Thoracic aorta (tissue), 2 donors: ENCODE data around the gene XAB2. TPM values are rescaled to one million over a fixed set of nuclear protein-coding genes. Genes with fewer than 3 reads are reported as not detected.

Experiments used
- ATAC-seq: fragments of 150-250 bp; one replicate; pipeline ENCODE4 v1.8.0; 2017; ENCODE audit warnings: low read depth; ENCODE audit not compliant: insufficient number of reproducible peaks, low FRiP score
- DNase-seq: peaks from one replicate; pipeline ENCODE4 v3.0.0-alpha.2; 2020; ENCODE audit warnings: low spot score
- H3K27ac ChIP-seq, 2 donors: fragments of 200-600 bp; sonication (generic); 1 replicate in 1 of 2; 2 replicates in 1 of 2; pipeline ENCODE4 v1.5.1; 2016; ENCODE audit warnings: mild to moderate bottlenecking in 2 of 2, moderate library complexity in 2 of 2
- H3K27me3 ChIP-seq: fragments of 200-600 bp; sonication (generic); replicated peaks from 2 replicates; pipeline ENCODE4 v1.6.0; 2016; ENCODE audit warnings: mild to moderate bottlenecking; ENCODE audit not compliant: insufficient read depth
- H3K36me3 ChIP-seq: fragments of 200-600 bp; sonication (generic); one replicate; pipeline ENCODE4 v1.5.1; 2016
- H3K4me1 ChIP-seq, 2 donors: fragments of 200-600 bp; sonication (generic); 1 replicate in 1 of 2; 2 replicates in 1 of 2; pipeline versions ENCODE4 v1.5.1 to v1.6.0; 2016; ENCODE audit warnings: low read depth in 2 of 2, mild to moderate bottlenecking in 1 of 2; ENCODE audit not compliant: control insufficient read depth in 1 of 2
- H3K4me3 ChIP-seq: fragments of 200-600 bp; sonication (generic); 2 replicates; pipeline ENCODE4 v1.5.1; 2016; ENCODE audit warnings: mild to moderate bottlenecking
- H3K9me3 ChIP-seq: fragments of 200-600 bp; sonication (generic); 2 replicates; pipeline ENCODE4 v1.5.1; 2016
- CTCF ChIP-seq: fragments of 200-600 bp; sonication (generic); IDR thresholded peaks from one replicate; pipeline ENCODE4 v1.5.1; 2019; ENCODE audit warnings: antibody characterized with exemption
- total RNA-seq, 2 donors: library from RNA; depleted of rRNA; stranded (reverse); fragments of >200 nt; gene quantifications; one replicate each; pipeline versions ENCODE4 v1.1.0 to v1.2.3, GENCODE V29; 2016

The XAB2 gene
- total RNA-seq, 2 donors from 2014 or later: 34.1 to 40.6 TPM

GRCh38 chr19:7602935-7603497, 26.3 kb downstream of the XAB2 start:
- no peaks in the 10 kb centered on the region for H3K9me3 ChIP-seq
- no peak overlapping the region for H3K4me3 ChIP-seq
- DNase-seq (no peak), ATAC-seq (no peak)
- H3K4me1 ChIP-seq: no peaks in the 10 kb centered on the region
- TF ChIP-seq CTCF: no peak
- H3K36me3 ChIP-seq: no peaks in the 10 kb centered on the region
- no peak overlapping the region for H3K27ac ChIP-seq
- no peaks in the 10 kb centered on the region for H3K27me3 ChIP-seq

GRCh38 chr19:7602240-7602934, 27.0 kb downstream of the XAB2 start:
- no peaks in the 10 kb centered on the region for H3K9me3 ChIP-seq
- no peaks in the 10 kb centered on the region for H3K4me1 ChIP-seq
- no peak overlapping the region for H3K4me3 ChIP-seq
- no peaks in the 10 kb centered on the region for H3K36me3 ChIP-seq
- TF ChIP-seq CTCF: no peak
- no peaks in the 10 kb centered on the region for H3K27me3 ChIP-seq
- no peak for DNase-seq
- H3K27ac ChIP-seq: no peak overlapping the region
- no peak for ATAC-seq

- no peak overlapping the region for H3K27ac ChIP-seq
- H3K36me3 ChIP-seq: no peaks in the 10 kb centered on the region
- H3K4me1 ChIP-seq: peaks cover 0 to 5% of the 10 kb centered on the region in 2 donors
- ATAC-seq (no peak), DNase-seq (no peak)
- no peak for TF ChIP-seq CTCF
- no peak overlapping the region for H3K4me3 ChIP-seq
- H3K27me3 ChIP-seq: peaks cover 6% of the 10 kb centered on the region
- no peaks in the 10 kb centered on the region for H3K9me3 ChIP-seq
Observed at GRCh38 chr19:7600721-7601120, 28.6 kb downstream of the XAB2 start.

- DNase-seq (no peak), ATAC-seq (no peak)
- Histone ChIP-seq H3K4me3 (no peak overlapping the region), H3K9me3 (no peaks in the 10 kb centered on the region), H3K36me3 (no peaks in the 10 kb centered on the region), H3K27ac (no peak overlapping the region), H3K4me1 (peaks cover 0 to 5% of the 10 kb centered on the region in 2 donors), H3K27me3 (peaks cover 6% of the 10 kb centered on the region)
- TF ChIP-seq CTCF: no peak
Observed at GRCh38 chr19:7598180-7598579, 31.2 kb downstream of the XAB2 start.

GRCh38 chr19:7597689-7598088, 31.7 kb downstream of the XAB2 start:
- Histone ChIP-seq H3K4me1 (peaks cover 0 to 5% of the 10 kb centered on the region in 2 donors), H3K36me3 (no peaks in the 10 kb centered on the region), H3K27ac (no peak overlapping the region), H3K27me3 (peaks cover 6% of the 10 kb centered on the region), H3K4me3 (no peak overlapping the region), H3K9me3 (no peaks in the 10 kb centered on the region)
- TF ChIP-seq CTCF: no peak
- no peak for DNase-seq
- no peak for ATAC-seq
